RWPE1 (cell line): ENCODE data around the gene METTL4.
A peak's percentile ranks its signal among the peaks of the same experiment; 100 is the strongest.
"Not testable (repeated sequence)": the region's sequence is repeated elsewhere in the genome, so short reads cannot be mapped to it uniquely, and the experiment has no call there.

ENCODE experiments used
- CTCF ChIA-PET: fragments of 350-600 bp; sonication (Branson Sonifier 250); formaldehyde crosslinking; extraction: SDS; loops from one replicate; lab custom pipeline; 2021; lab: Yijun Ruan, JAX
- POLR2A ChIA-PET: fragments of 400-600 bp; formaldehyde crosslinking; extraction: SDS; loops from one replicate; lab custom pipeline; 2020; ENCODE audit warnings: antibody characterized with exemption; ENCODE audit not compliant: low non-redundant PET; lab: Yijun Ruan, JAX
- DNase-seq: peaks from one replicate; pipeline ENCODE4 v3.0.0; 2012; ENCODE audit warnings: low spot score
- H3K27ac ChIP-seq: fragments of 450-650 bp; 2 replicates; pipeline ENCODE4 v1.5.1; 2017
- CTCF ChIP-seq: fragments of 450-650 bp; conservative IDR thresholded peaks from 2 replicates; pipeline ENCODE4 v1.5.1; 2017; ENCODE audit warnings: low read depth, mild to moderate bottlenecking

The METTL4 gene

GRCh38 chr18:2545155-2545554, 26.1 kb downstream of the METTL4 start:
- no peak for TF ChIP-seq CTCF
- no peak overlapping the region for H3K27ac ChIP-seq
- DNase-seq = no peak
- CTCF ChIA-PET = no interaction called here
- POLR2A ChIA-PET = no interaction called here

- DNase-seq = peak; percentile 15
- POLR2A ChIA-PET, H3K27ac ChIP-seq: not testable (repeated sequence)
- peak; percentile 72 for TF ChIP-seq CTCF
- CTCF ChIA-PET = interaction anchor here (0.5 to 1.6 kb wide), 11 partner anchors 54 to 1701 kb away, joined by 3 to 11 read pairs (median 3); no protein-coding TSS in a partner anchor
These were observed 29.3 kb downstream of the METTL4 start for GRCh38 chr18:2541925-2542563.

DNA sequence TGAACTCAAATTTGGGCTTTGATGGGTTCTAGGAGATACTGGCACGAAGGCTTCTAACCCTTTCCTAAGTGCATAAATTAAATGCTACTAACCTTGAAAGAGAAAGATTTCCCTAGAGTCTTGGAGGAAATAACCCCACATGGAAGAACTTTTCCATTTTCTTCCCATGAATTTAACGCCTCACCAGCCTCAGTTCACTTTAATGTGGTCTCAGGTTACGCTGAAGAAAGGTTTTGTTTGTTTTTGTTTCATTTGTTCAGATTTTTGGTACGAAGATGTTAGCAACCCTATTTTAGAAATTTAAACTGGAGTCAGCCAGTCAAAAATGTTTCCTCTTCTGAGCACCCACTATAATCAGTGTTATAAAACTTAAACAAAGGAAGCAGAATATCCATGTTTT, 30.7 kb downstream of the METTL4 start:
- ChIA-PET POLR2A (no interaction called here), CTCF (interaction anchor here (0.5 kb wide), 1 partner anchor 317 kb away, joined by 3 read pairs; no protein-coding TSS in a partner anchor)
- no peak overlapping the region for H3K27ac ChIP-seq
- no peak for TF ChIP-seq CTCF
- DNase-seq = no peak

GRCh38 chr18:2538844-2539243, 32.5 kb downstream of the METTL4 start:
- ChIA-PET POLR2A (no interaction called here), CTCF (no interaction called here)
- DNase-seq = no peak
- TF ChIP-seq CTCF = no peak
- no peak overlapping the region for H3K27ac ChIP-seq

- no peak for TF ChIP-seq CTCF
- no peak for DNase-seq
- CTCF ChIA-PET = no interaction called here
- POLR2A ChIA-PET = no interaction called here
- H3K27ac ChIP-seq = no peak overlapping the region
These were observed 33.1 kb downstream of the METTL4 start for GRCh38 chr18:2538236-2538635.

GRCh38 chr18:2537296-2537695, 34.0 kb downstream of the METTL4 start:
- ChIA-PET POLR2A (interaction anchor here (0.6 kb wide), 1 partner anchor 1032 kb away, joined by 3 read pairs; no protein-coding TSS in a partner anchor), CTCF (no interaction called here)
- no peak for DNase-seq
- H3K27ac ChIP-seq = no peak overlapping the region
- TF ChIP-seq CTCF = no peak
